Measurements from ENCODE around the gene FHIT.

Gene FHIT

DNA sequence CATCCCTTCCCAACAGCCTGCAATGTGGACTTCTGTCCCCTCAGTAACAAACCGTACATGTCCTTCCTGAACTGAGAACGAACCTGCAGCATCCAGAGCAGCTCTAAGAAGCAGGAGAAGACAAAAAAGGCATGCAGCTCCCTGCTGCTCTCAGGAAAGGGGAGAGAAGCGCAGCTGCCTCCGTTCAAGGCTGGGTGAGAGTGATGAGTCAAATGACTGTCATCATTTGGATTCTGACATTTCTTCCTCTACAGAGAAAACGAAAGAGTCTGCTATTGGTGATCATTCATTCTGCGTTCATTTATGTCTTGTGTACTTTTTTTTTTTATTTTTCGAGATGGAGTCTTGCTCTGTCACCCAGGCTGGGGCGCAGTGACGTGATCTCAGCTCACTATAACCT lies 677.8 kb downstream of the FHIT start:
- TF ChIP-seq, protein P1, sequence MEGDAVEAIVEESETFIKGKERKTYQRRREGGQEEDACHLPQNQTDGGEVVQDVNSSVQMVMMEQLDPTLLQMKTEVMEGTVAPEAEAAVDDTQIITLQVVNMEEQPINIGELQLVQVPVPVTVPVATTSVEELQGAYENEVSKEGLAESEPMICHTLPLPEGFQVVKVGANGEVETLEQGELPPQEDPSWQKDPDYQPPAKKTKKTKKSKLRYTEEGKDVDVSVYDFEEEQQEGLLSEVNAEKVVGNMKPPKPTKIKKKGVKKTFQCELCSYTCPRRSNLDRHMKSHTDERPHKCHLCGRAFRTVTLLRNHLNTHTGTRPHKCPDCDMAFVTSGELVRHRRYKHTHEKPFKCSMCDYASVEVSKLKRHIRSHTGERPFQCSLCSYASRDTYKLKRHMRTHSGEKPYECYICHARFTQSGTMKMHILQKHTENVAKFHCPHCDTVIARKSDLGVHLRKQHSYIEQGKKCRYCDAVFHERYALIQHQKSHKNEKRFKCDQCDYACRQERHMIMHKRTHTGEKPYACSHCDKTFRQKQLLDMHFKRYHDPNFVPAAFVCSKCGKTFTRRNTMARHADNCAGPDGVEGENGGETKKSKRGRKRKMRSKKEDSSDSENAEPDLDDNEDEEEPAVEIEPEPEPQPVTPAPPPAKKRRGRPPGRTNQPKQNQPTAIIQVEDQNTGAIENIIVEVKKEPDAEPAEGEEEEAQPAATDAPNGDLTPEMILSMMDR (IDR thresholded peaks at IDR 0.05; ENCODE audit: borderline replicate concordance, insufficient read depth, low read depth, low read length) = no peak
- no peak overlapping the region for H3K4me3 ChIP-seq (ENCODE audit: low read depth, low read length)

DNA sequence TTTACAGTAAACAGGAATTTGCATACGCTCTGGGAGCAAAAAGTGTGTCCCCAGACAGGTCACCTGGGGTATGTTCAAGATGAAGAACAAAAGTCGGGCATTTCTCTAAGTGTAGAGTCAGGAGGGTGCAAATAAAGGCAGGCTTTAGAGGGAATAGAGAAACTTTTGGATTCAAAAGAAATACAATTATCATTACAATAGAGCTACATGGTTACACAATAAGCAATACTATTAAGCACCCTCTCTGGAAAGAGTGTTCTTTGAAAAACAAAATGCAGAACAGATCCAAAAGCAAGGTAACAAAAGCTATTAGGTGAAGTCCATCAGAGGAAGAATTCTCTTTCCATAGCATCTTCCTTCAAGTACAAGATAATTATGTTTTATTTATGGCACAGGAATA lies 679.7 kb downstream of the FHIT start:
- no peak overlapping the region for H3K4me3 ChIP-seq (ENCODE audit: low read depth, low read length)
- TF ChIP-seq, protein P1 (IDR thresholded peaks at IDR 0.05; ENCODE audit: borderline replicate concordance, insufficient read depth, low read depth, low read length) = no peak

GRCh38 chr3:60557122-60557521 lies 694.1 kb downstream of the FHIT start:
- TF ChIP-seq, protein P1 (IDR thresholded peaks at IDR 0.05; ENCODE audit: borderline replicate concordance, insufficient read depth, low read depth, low read length) = no peak

GRCh38 chr3:60555686-60556354 lies 695.4 kb downstream of the FHIT start:
- H3K4me3 ChIP-seq (ENCODE audit: low read depth, low read length) = no peak overlapping the region
- TF ChIP-seq, protein P1 (IDR thresholded peaks at IDR 0.05; ENCODE audit: borderline replicate concordance, insufficient read depth, low read depth, low read length) = no peak

More at GRCh38 chr3:60557122-60557521, 694.1 kb downstream of the FHIT start:
- no peak overlapping the region for H3K4me3 ChIP-seq (ENCODE audit: low read depth, low read length)

DNA sequence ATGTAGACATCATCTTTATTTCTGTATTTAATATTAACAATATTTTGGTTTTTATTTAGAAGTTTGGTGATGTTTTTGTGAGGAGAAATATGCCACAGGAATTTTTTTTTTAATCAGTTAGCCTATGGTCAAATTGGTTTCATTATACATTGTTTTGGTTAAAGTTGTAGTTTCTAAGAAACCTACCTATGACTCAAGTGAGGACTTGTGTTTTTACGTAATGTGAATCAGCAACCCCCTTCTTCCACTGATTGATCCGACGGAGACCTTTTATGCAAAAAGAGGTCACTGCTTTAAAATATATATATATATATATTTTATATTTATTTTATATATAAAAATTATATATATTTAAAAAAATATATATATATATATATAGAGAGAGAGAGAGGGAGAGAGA lies 698.1 kb downstream of the FHIT start:
- H3K4me3 ChIP-seq (ENCODE audit: low read depth, low read length) = no peak overlapping the region
- TF ChIP-seq, protein P1 (IDR thresholded peaks at IDR 0.05; ENCODE audit: borderline replicate concordance, insufficient read depth, low read depth, low read length) = no peak

DNA sequence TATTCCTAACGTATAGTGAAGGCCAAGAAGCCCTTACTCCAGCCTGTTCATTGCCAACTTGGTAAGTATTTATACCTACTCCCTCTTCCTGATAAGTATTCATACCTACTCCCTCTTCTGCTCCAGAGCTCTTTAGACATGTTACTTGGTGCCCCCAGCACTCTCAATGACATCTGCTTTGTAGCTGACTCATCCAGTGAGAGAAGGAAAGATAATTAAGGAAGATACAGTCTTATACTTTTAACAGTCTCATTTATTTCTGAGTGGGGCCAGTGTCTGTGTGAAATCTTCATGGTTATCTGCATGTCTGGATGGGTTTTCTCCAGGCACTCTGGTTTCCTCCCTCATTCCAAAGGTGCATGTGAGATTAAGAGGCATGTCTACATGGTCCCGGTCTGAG lies 698.7 kb downstream of the FHIT start:
- no peak overlapping the region for H3K4me3 ChIP-seq (ENCODE audit: low read depth, low read length)
- TF ChIP-seq, protein P1 (IDR thresholded peaks at IDR 0.05; ENCODE audit: borderline replicate concordance, insufficient read depth, low read depth, low read length) = no peak

- TF ChIP-seq, protein P1 (IDR thresholded peaks at IDR 0.05; ENCODE audit: borderline replicate concordance, insufficient read depth, low read depth, low read length) = no peak
- H3K4me3 ChIP-seq (ENCODE audit: low read depth, low read length) = no peak overlapping the region
Measured at GRCh38 chr3:60551455-60552209, 699.6 kb downstream of the FHIT start.
